NB4 (cell line): ENCODE data around the gene ARHGAP24.

Experiments
- DNase-seq: peaks from one replicate; pipeline ENCODE4 v3.0.0; 2010; ENCODE audit warnings: low read depth
- H3K4me3 ChIP-seq: one replicate; pipeline ENCODE4 v1.5.1; 2011; ENCODE audit warnings: mild to moderate bottlenecking, low read depth, low read length, moderate library complexity
- MYC ChIP-seq: IDR thresholded peaks from 2 replicates; pipeline ENCODE4 v1.6.1; 2011; ENCODE audit warnings: low read depth, low read length
- POLR2A ChIP-seq: IDR thresholded peaks from 2 replicates; pipeline ENCODE4 v1.6.1; 2011; ENCODE audit warnings: mild to moderate bottlenecking; ENCODE audit not compliant: insufficient read length; ENCODE audit errors: extremely low read depth
- TF ChIP-seq, protein P1 (sequence below): IDR thresholded peaks from 2 replicates; pipeline ENCODE4 v1.6.1; 2011; ENCODE audit warnings: low read depth, low read length
- TF ChIP-seq, protein P2 (sequence below): IDR thresholded peaks from one replicate; pipeline ENCODE4 v1.5.1; 2012; ENCODE audit warnings: low read depth, low read length

Gene ARHGAP24

DNA sequence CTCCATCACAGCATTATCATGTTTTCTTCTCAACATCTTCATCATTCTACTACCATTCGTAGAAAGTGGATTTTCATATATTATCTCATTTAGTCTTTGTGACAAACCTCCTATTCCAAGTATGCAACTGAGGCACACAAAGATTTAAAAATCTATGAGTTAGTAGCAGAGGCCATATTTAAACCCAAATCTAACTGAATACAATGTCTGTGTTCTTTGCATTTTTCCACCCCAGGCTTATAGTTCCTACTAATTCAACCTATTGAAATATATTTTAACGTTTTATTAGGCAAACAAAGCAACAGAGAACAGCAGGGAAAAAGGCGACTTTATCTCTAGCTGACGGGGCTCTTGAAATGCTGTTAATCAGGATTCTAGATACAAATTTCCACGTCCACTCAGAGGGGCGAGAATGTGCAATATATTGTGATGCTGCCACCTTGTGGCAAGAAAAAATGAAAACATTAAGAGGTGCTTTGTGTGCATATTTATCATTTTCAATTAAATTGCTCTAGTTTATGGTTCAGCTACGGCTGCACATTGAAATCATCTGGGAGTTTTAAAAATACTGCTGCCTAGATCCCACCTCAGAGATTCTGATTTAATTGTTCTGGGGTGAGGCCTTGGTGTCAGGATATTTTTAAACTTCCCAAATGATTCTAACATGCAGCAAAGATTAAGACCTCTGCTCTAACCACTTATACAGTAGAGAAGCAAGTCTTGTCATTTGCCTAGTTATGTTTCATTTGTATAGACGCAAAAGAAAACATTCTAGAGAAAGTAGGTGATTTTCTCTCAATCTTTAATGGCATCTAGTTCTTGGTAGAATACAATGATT lies 569.0 kb downstream of the ARHGAP24 start:
- no peak overlapping the region for H3K4me3 ChIP-seq
- peak; percentile 50 for DNase-seq

DNA sequence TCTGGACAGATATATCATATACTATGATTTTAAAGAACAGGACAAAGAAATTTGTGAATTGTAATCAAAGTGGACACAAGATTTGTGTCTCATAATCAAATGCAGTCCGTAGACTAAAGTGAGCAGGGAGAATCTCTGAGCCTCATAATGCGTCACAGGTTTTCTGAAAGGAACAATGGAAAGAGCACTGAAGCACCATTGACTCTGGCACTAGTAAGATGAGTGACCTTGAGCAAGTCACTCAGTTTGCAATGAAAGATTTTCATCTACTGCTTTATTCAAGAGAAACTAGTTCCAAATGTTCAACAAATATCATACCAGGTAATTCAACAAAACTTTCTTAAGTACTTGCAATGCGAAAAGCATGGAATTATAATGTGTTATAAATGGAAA lies 569.6 kb downstream of the ARHGAP24 start:
- DNase-seq: no peak
- TF ChIP-seq, protein P1, sequence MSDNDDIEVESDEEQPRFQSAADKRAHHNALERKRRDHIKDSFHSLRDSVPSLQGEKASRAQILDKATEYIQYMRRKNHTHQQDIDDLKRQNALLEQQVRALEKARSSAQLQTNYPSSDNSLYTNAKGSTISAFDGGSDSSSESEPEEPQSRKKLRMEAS: no peak
- TF ChIP-seq, protein P2, sequence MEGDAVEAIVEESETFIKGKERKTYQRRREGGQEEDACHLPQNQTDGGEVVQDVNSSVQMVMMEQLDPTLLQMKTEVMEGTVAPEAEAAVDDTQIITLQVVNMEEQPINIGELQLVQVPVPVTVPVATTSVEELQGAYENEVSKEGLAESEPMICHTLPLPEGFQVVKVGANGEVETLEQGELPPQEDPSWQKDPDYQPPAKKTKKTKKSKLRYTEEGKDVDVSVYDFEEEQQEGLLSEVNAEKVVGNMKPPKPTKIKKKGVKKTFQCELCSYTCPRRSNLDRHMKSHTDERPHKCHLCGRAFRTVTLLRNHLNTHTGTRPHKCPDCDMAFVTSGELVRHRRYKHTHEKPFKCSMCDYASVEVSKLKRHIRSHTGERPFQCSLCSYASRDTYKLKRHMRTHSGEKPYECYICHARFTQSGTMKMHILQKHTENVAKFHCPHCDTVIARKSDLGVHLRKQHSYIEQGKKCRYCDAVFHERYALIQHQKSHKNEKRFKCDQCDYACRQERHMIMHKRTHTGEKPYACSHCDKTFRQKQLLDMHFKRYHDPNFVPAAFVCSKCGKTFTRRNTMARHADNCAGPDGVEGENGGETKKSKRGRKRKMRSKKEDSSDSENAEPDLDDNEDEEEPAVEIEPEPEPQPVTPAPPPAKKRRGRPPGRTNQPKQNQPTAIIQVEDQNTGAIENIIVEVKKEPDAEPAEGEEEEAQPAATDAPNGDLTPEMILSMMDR: no peak
- no peak for TF ChIP-seq POLR2A
- no peak for TF ChIP-seq MYC

More for the DNA sequence above, 569.0 kb downstream of the ARHGAP24 start:
- TF ChIP-seq POLR2A (no peak), MYC (no peak)
- TF ChIP-seq, protein P2: peak; percentile 26
- TF ChIP-seq, protein P1: no peak

GRCh38 chr4:86048426-86048825 lies 573.5 kb downstream of the ARHGAP24 start:
- H3K4me3 ChIP-seq: no peak overlapping the region
- TF ChIP-seq, protein P2: no peak
- TF ChIP-seq MYC (no peak), POLR2A (no peak)
- TF ChIP-seq, protein P1: no peak
- no peak for DNase-seq

More for the DNA sequence above, 569.6 kb downstream of the ARHGAP24 start:
- no peak overlapping the region for H3K4me3 ChIP-seq

- no peak for DNase-seq
- H3K4me3 ChIP-seq: no peak overlapping the region
- TF ChIP-seq, protein P1: no peak
- no peak for TF ChIP-seq MYC
Observed at GRCh38 chr4:86050496-86050895, 575.5 kb downstream of the ARHGAP24 start.
